Uterus (tissue), 4 donors: ENCODE data around the gene SERPINB10. TPM values are rescaled to one million over a fixed set of nuclear protein-coding genes. Genes with fewer than 3 reads are reported as not detected.

ENCODE experiments used
- DNase-seq, 2 donors: peaks; one replicate each; pipeline ENCODE4 v3.0.0-alpha.2; 2019 to 2020
- H3K27ac ChIP-seq, 2 donors: fragments of 200-600 bp; sonication (generic); 1 replicate in 1 of 2; 2 replicates in 1 of 2; pipeline ENCODE4 v1.5.1; 2016 to 2018
- H3K27me3 ChIP-seq, 2 donors: fragments of 200-600 bp; sonication (generic); one replicate each; pipeline ENCODE4 v1.5.1; 2018 to 2019; ENCODE audit warnings: control low read depth in 1 of 2
- H3K36me3 ChIP-seq, 2 donors: fragments of 200-600 bp; sonication (generic); one replicate each; pipeline ENCODE4 v1.5.1; 2019; ENCODE audit warnings: control low read depth in 1 of 2
- H3K4me1 ChIP-seq, 2 donors: fragments of 200-600 bp; sonication (generic); one replicate each; pipeline ENCODE4 v1.5.1; 2018 to 2019; ENCODE audit warnings: control low read depth in 1 of 2
- H3K4me3 ChIP-seq, 2 donors: fragments of 200-600 bp; sonication (generic); 1 replicate in 1 of 2; 2 replicates in 1 of 2; pipeline ENCODE4 v1.5.1; 2018 to 2019; ENCODE audit warnings: mild to moderate bottlenecking in 1 of 2
- H3K9me3 ChIP-seq, 2 donors: fragments of 200-600 bp; sonication (generic); one replicate each; pipeline ENCODE4 v1.5.1; 2019; ENCODE audit warnings: control low read depth in 1 of 2
- CTCF ChIP-seq, 4 experiments: fragments of 200-600 bp in 2 of 4; fragments of 450-650 bp in 2 of 4; sonication (generic) in 2 of 4; IDR thresholded peaks; one replicate each; pipeline ENCODE4 v1.5.1; 2016 to 2019; ENCODE audit warnings: antibody characterized with exemption in 4 of 4, mild to moderate bottlenecking in 2 of 4, moderate library complexity in 1 of 4
- POLR2A ChIP-seq, 2 donors: fragments of 450-650 bp; IDR thresholded peaks; one replicate each; pipeline ENCODE4 v1.6.1; 2016; ENCODE audit warnings: antibody characterized with exemption in 2 of 2, mild to moderate bottlenecking in 1 of 2, moderate library complexity in 1 of 2
- intact Hi-C: fragments of 100-400 bp; cut with DNase I; formaldehyde crosslinking; loops from one replicate; pipeline ENCODE4 v1.15.1; 2023; ENCODE audit warnings: low total_unique reads
- total RNA-seq, 4 donors: library from RNA; depleted of rRNA in 3 of 4; stranded (reverse); fragments of >200 nt in 3 of 4; gene quantifications; one replicate each; pipeline versions ENCODE4 v1.1.0 to v1.2.4, GENCODE V29; 2014 to 2023
- donor health status: DM: yes; HTN: yes; CAD: no.

SERPINB10 gene
- total RNA-seq, 4 donors from 2014 or later, result not detected

GRCh38 chr18:63908858-63909257 is 1.1 kb downstream of the SERPINB10 start:
- intact Hi-C loops, result no loop called here
- TF ChIP-seq CTCF (IDR thresholded peaks at IDR 0.05) (no peak), POLR2A (IDR thresholded peaks at IDR 0.05) (no peak)
- no peak overlapping the region for H3K4me3 ChIP-seq
- H3K9me3 ChIP-seq, result no peaks in the 10 kb centered on the region
- DNase-seq, result no peak
- no peaks in the 10 kb centered on the region for H3K4me1 ChIP-seq
- H3K36me3 ChIP-seq, result no peaks in the 10 kb centered on the region
- no peak overlapping the region for H3K27ac ChIP-seq
- H3K27me3 ChIP-seq, result no peaks in the 10 kb centered on the region

- no peak overlapping the region for H3K27ac ChIP-seq
- no peaks in the 10 kb centered on the region for H3K4me1 ChIP-seq
- intact Hi-C loops, result no loop called here
- no peak overlapping the region for H3K4me3 ChIP-seq
- H3K36me3 ChIP-seq, result no peaks in the 10 kb centered on the region
- DNase-seq, result no peak
- TF ChIP-seq CTCF (IDR thresholded peaks at IDR 0.05) (no peak), POLR2A (IDR thresholded peaks at IDR 0.05) (no peak)
- H3K27me3 ChIP-seq, result no peaks in the 10 kb centered on the region
- H3K9me3 ChIP-seq, result no peaks in the 10 kb centered on the region
Observed at GRCh38 chr18:63909870-63910269, 2.1 kb downstream of the SERPINB10 start.

- no peaks in the 10 kb centered on the region for H3K36me3 ChIP-seq
- H3K4me3 ChIP-seq, result no peak overlapping the region
- TF ChIP-seq POLR2A (IDR thresholded peaks at IDR 0.05) (no peak), CTCF (IDR thresholded peaks at IDR 0.05) (no peak)
- intact Hi-C loops, result no loop called here
- H3K4me1 ChIP-seq, result no peaks in the 10 kb centered on the region
- no peaks in the 10 kb centered on the region for H3K9me3 ChIP-seq
- H3K27me3 ChIP-seq, result no peaks in the 10 kb centered on the region
- DNase-seq, result no peak
- no peak overlapping the region for H3K27ac ChIP-seq
Observed at GRCh38 chr18:63917817-63918216, 10.1 kb downstream of the SERPINB10 start.

- no peak for DNase-seq
- Histone ChIP-seq H3K36me3 (no peaks in the 10 kb centered on the region), H3K4me3 (no peak overlapping the region), H3K27ac (no peak overlapping the region), H3K9me3 (no peaks in the 10 kb centered on the region), H3K4me1 (no peaks in the 10 kb centered on the region), H3K27me3 (no peaks in the 10 kb centered on the region)
- intact Hi-C loops, result no loop called here
- TF ChIP-seq POLR2A (IDR thresholded peaks at IDR 0.05), result no peak
- no peak for TF ChIP-seq CTCF (IDR thresholded peaks at IDR 0.05)
Observed at GRCh38 chr18:63922049-63922448, 14.3 kb downstream of the SERPINB10 start.

GRCh38 chr18:63924551-63924950 is 16.8 kb downstream of the SERPINB10 start:
- DNase-seq, result no peak
- TF ChIP-seq CTCF (IDR thresholded peaks at IDR 0.05), result no peak
- no peak for TF ChIP-seq POLR2A (IDR thresholded peaks at IDR 0.05)
- no peak overlapping the region for H3K4me3 ChIP-seq
- intact Hi-C loops, result no loop called here
- H3K27me3 ChIP-seq, result no peaks in the 10 kb centered on the region
- no peaks in the 10 kb centered on the region for H3K9me3 ChIP-seq
- H3K36me3 ChIP-seq, result no peaks in the 10 kb centered on the region
- no peaks in the 10 kb centered on the region for H3K4me1 ChIP-seq
- no peak overlapping the region for H3K27ac ChIP-seq
